Measurements from ENCODE around the gene TBC1D1. TPM values are rescaled to one million over a fixed set of nuclear protein-coding genes. Genes with fewer than 3 reads are reported as not detected.

Gene TBC1D1
- total and polyA plus RNA-seq, 2 of the 8 experiments (the other 6 are each of a cell fraction or from before 2014, with no cell fraction given): 96.9 to 162 TPM

GRCh38 chr4:38060829-38061431 is 170.0 kb downstream of the TBC1D1 start:
- Histone ChIP-seq H3K36me3 (ENCODE audit: control insufficient read depth in 2 of 4, insufficient read depth in 4 of 4, low read length in 3 of 4) (peaks cover 0 to 3% (median 0%) of the 10 kb centered on the region in 4 experiments; a peak in 3 of 8 replicates), H3K14ac (ENCODE audit: insufficient read length) (no peak overlapping the region), H4K8ac (ENCODE audit: extremely low read depth, insufficient read depth, low read length) (no peak overlapping the region), H3K4me1 (replicated peaks in 1 of 4; ENCODE audit: control insufficient read depth in 3 of 4, insufficient read depth in 4 of 4, low read length in 3 of 4) (peaks cover 0 to 2% (median 0%) of the 10 kb centered on the region in 4 experiments; a peak in 3 of 7 replicates), H3K18ac (ENCODE audit: extremely low read depth, low read length) (no peak overlapping the region), H3K23me2 (ENCODE audit: low read depth, low read length) (no peaks in the 10 kb centered on the region), H3K79me2 (ENCODE audit: control insufficient read depth in 1 of 2, insufficient read depth in 2 of 2, low read length in 2 of 2) (no peaks in the 10 kb centered on the region), H3K27me3 (replicated peaks in 1 of 4; ENCODE audit: control insufficient read depth in 3 of 4, extremely low read depth in 1 of 4, insufficient read depth in 3 of 4, low read length in 3 of 4) (no peaks in the 10 kb centered on the region), H3K27ac (ENCODE audit: low read depth, low read length) (no peak overlapping the region), H2AK5ac (ENCODE audit: low read depth, low read length) (no peak overlapping the region), H3K9me3 (ENCODE audit: insufficient read depth in 2 of 2, low read depth in 1 of 2, low read length in 1 of 2) (no peaks in the 10 kb centered on the region), H2BK15ac (ENCODE audit: low read length) (no peak overlapping the region), H3K9ac (replicated peaks in 1 of 4; ENCODE audit: extremely low read depth in 1 of 4, low read depth in 3 of 4, low read length in 3 of 4) (no peak overlapping the region), H3K4me3 (ENCODE audit: extremely low read depth in 1 of 4, insufficient read depth in 2 of 4, low read depth in 3 of 4, low read length in 4 of 4) (no peak overlapping the region), H2BK12ac (ENCODE audit: low read depth, low read length) (no peak overlapping the region), H2BK5ac (ENCODE audit: low read depth, low read length) (no peak overlapping the region), H3K4me2 (ENCODE audit: insufficient read depth in 1 of 2, low read depth in 2 of 2, low read length in 2 of 2) (no peak overlapping the region), H4K5ac (ENCODE audit: insufficient read length, low read depth, low read length) (no peak overlapping the region), H3K79me1 (ENCODE audit: low read depth, low read length) (no peaks in the 10 kb centered on the region; the same call in 1 of the 2 replicates), H2AFZ (ENCODE audit: low read length) (no peak overlapping the region), H4K20me1 (replicated peaks in 1 of 2; ENCODE audit: control insufficient read depth in 1 of 2, insufficient read depth in 2 of 2, low read length in 2 of 2) (peaks cover 0 to 2% of the 10 kb centered on the region in 2 experiments), H3K56ac (replicated peaks; ENCODE audit: insufficient read length, low read depth, low read length) (no peak overlapping the region), H3K23ac (ENCODE audit: insufficient read length) (no peak overlapping the region), H3K4ac (replicated peaks; ENCODE audit: insufficient read length, low read depth, low read length) (no peak overlapping the region), H2BK20ac (ENCODE audit: low read length) (no peak overlapping the region), H4K91ac (replicated peaks; ENCODE audit: insufficient read length, low read length) (no peak overlapping the region), H2BK120ac (replicated peaks; ENCODE audit: low read depth, low read length) (no peak overlapping the region)
- FAIRE-seq (peak; percentile 19), DNase-seq (ENCODE audit: low read depth in 1 of 2, low spot score in 2 of 2) (no peak)
- CTCF ChIA-PET (ENCODE audit: partially characterized antibody): interaction anchor here (0.7 to 1.4 kb wide), 5 partner anchors 8 to 269 kb away, joined by 3 to 4 read pairs (median 3); no protein-coding TSS in a partner anchor
- POLR2A ChIA-PET (ENCODE audit: partially characterized antibody): no interaction called here
- WGBS, 2 experiments (ENCODE audit: extremely low coverage in 1 of 2, insufficient coverage in 1 of 2, insufficient read length in 1 of 2, insufficient replicate concordance in 2 of 2, low coverage in 1 of 2, low lambda C conversion rate in 2 of 2, missing lambda C conversion rate in 1 of 2): 95% methylated on average over 4 of the region's 4 CpGs; no CpG with 5 or more reads in 1 of the 2 experiments
- TF ChIP-seq BRCA1 (IDR thresholded peaks at IDR 0.05; ENCODE audit: low read depth, low read length): no peak
- TF ChIP-seq CTBP2 (IDR thresholded peaks at IDR 0.05; ENCODE audit: borderline replicate concordance, insufficient read depth, insufficient read length, low read length): no peak
- TF ChIP-seq POLR2AphosphoS5 (IDR thresholded peaks at IDR 0.05; ENCODE audit: low read depth, low read length): no peak
- no peak for TF ChIP-seq RNF2 (IDR thresholded peaks at IDR 0.05; ENCODE audit: borderline replicate concordance, low read depth, low read length, missing control alignments, poor library complexity, severe bottlenecking)
- TF ChIP-seq ZNF274 (IDR thresholded peaks at IDR 0.05; ENCODE audit: borderline replicate concordance, extremely low read depth, low read length): no peak
- no peak for TF ChIP-seq EP300 (IDR thresholded peaks at IDR 0.05; ENCODE audit: borderline replicate concordance in 1 of 2, low read depth in 2 of 2, low read length in 2 of 2)
- TF ChIP-seq HDAC6 (IDR thresholded peaks at IDR 0.05; ENCODE audit: low read depth, low read length): no peak
- no peak for TF ChIP-seq TAF7 (optimal IDR thresholded peaks at IDR 0.05; ENCODE audit: borderline replicate concordance, low read depth, low read length)
- TF ChIP-seq SRF (IDR thresholded peaks at IDR 0.05; ENCODE audit: low read depth, low read length): no peak
- TF ChIP-seq SP2 (IDR thresholded peaks at IDR 0.05; ENCODE audit: low read length): no peak
- no peak for TF ChIP-seq GABPA (IDR thresholded peaks at IDR 0.05; ENCODE audit: borderline replicate concordance, insufficient read depth, low read length)
- TF ChIP-seq, protein P1, sequence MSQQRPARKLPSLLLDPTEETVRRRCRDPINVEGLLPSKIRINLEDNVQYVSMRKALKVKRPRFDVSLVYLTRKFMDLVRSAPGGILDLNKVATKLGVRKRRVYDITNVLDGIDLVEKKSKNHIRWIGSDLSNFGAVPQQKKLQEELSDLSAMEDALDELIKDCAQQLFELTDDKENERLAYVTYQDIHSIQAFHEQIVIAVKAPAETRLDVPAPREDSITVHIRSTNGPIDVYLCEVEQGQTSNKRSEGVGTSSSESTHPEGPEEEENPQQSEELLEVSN (IDR thresholded peaks at IDR 0.05): no peak
